Measurements from ENCODE around the gene PTPRD.

The PTPRD gene

DNA sequence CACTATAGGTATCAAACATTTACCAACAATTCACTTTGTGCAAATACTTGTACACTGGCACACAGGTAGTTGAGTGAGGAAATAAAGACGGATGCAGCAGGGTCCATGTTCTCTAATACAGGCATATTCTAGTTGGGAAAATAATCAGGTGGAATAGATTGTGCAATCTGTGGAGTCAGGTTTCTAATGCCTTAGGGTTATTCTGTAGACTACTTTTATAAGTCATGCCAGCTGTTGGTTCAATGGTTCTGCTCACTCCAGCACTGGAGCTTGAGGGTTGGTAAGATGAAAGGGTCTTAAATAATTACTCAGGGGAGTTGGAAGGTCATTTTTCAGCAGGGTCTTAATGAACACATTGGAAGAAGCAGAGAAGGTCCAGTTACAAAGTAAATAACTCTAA is 2123.0 kb downstream of the PTPRD start:
- no peaks in the 10 kb centered on the region for H3K27me3 ChIP-seq (replicated peaks; ENCODE audit: control insufficient read depth, insufficient read depth, low read length)
- no peak for DNase-seq (ENCODE audit: low read depth)
- H3K4me1 ChIP-seq (ENCODE audit: control insufficient read depth, insufficient read depth, low read length), result no peaks in the 10 kb centered on the region
- H3K9me3 ChIP-seq (ENCODE audit: control insufficient read depth, low read length), result no peaks in the 10 kb centered on the region
- H3K4me3 ChIP-seq (ENCODE audit: low read length), result no peak overlapping the region
- no peak overlapping the region for H3K9ac ChIP-seq (ENCODE audit: low read length)
- peaks cover 7% of the 10 kb centered on the region for H3K36me3 ChIP-seq (ENCODE audit: control insufficient read depth, insufficient read depth, low read length, severe bottlenecking)

DNA sequence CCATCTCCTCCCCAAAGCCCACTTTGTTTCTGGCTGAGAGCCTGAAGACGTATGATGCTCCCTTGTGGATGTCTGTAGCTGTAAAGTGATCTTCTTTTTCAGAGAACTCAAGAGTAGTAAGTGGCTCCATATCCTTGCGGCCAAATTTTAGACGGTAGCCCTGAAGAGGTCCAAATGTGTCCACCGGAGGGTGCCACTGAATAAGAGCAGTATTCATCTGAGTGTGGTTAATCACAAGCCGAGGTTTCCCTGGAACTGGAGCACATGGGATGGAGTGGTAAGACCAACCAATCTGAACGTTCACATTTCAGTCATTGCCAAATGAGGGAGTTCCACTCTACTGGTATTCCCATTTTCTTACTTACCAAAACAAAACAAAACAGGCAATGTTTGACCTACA is 2126.7 kb downstream of the PTPRD start:
- Histone ChIP-seq H3K9ac (ENCODE audit: low read length) (no peak overlapping the region), H3K4me3 (ENCODE audit: low read length) (no peak overlapping the region), H3K36me3 (ENCODE audit: control insufficient read depth, insufficient read depth, low read length, severe bottlenecking) (peaks cover 13% of the 10 kb centered on the region), H3K4me1 (ENCODE audit: control insufficient read depth, insufficient read depth, low read length) (no peaks in the 10 kb centered on the region), H3K9me3 (ENCODE audit: control insufficient read depth, low read length) (no peaks in the 10 kb centered on the region), H3K27me3 (replicated peaks; ENCODE audit: control insufficient read depth, insufficient read depth, low read length) (no peaks in the 10 kb centered on the region)
- no peak for DNase-seq (ENCODE audit: low read depth)

DNA sequence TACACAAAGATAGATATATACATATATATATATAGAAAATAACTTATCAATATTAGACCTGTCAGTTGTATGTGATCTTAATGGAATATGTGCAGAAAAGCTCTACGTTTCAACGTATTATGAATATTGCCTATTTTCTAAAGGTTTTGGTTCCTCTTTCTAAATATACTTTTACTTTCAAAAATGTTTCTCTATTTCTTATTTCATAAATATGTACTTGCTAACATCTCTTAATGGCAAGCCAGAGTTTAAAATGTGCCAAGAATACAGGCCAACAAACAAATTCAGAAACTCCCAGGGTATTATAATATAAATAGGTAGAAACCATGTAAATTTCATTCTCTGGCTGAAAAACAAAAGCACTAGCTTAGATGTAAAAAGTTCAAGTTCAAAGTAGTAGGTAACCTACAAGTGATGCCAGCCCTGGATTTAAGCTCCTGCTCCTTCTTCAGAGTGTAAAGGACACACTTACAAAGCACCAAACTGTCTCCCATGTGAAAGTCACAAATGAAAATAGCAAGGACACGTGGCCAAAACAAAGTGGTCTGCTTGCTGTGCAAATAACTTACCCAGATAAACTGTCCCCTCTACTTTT is 2128.1 kb downstream of the PTPRD start:
- H3K9me3 ChIP-seq (ENCODE audit: control insufficient read depth, low read length), result no peaks in the 10 kb centered on the region
- peaks cover 13% of the 10 kb centered on the region for H3K36me3 ChIP-seq (ENCODE audit: control insufficient read depth, insufficient read depth, low read length, severe bottlenecking)
- DNase-seq (ENCODE audit: low read depth), result no peak
- no peak overlapping the region for H3K4me3 ChIP-seq (ENCODE audit: low read length)
- H3K9ac ChIP-seq (ENCODE audit: low read length), result no peak overlapping the region
- H3K27me3 ChIP-seq (replicated peaks; ENCODE audit: control insufficient read depth, insufficient read depth, low read length), result no peaks in the 10 kb centered on the region
- H3K4me1 ChIP-seq (ENCODE audit: control insufficient read depth, insufficient read depth, low read length), result no peaks in the 10 kb centered on the region

DNA sequence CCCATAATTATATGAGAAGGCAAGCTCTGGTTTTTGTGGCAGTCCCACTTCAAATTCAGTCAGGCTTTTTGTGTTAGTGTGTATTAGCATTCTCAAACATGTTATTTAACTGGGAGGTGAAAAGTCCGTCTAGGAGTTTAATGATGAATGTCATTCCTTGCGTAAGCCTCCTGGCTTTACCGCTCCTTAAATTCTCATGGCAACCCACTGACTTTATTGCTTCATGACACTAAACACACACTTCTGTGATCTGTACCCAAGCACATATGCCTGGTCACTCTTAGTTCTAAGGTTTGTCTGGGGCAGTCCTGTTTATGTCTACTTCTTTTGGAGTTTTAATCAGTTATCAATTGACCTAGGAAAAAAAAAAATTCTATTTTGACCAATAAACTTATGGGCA is 2135.4 kb downstream of the PTPRD start:
- H3K9me3 ChIP-seq (ENCODE audit: control insufficient read depth, low read length), result no peaks in the 10 kb centered on the region
- no peaks in the 10 kb centered on the region for H3K36me3 ChIP-seq (ENCODE audit: control insufficient read depth, insufficient read depth, low read length, severe bottlenecking)
- no peak overlapping the region for H3K4me3 ChIP-seq (ENCODE audit: low read length)
- no peak for DNase-seq (ENCODE audit: low read depth)
- H3K27me3 ChIP-seq (replicated peaks; ENCODE audit: control insufficient read depth, insufficient read depth, low read length), result no peaks in the 10 kb centered on the region
- H3K9ac ChIP-seq (ENCODE audit: low read length), result no peak overlapping the region
- no peaks in the 10 kb centered on the region for H3K4me1 ChIP-seq (ENCODE audit: control insufficient read depth, insufficient read depth, low read length)

DNA sequence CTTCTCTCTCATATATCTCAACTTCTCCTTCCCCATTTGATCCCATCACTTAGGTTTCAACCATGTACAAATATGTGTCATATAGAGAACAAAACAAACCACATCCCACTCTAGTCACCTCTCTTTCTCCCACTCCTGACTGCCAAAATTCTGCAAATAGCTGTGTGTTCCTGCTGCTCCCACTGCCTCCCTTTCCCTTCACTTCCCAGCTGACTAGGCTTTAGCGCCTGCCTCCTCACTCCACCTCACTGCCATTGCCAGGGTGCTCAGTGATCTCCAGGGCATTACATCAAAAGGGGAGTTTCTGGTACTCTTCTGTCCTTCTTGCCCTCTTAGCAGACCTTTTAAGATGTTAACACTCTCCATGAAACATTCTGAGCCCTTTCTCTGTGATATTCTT is 2137.9 kb downstream of the PTPRD start:
- no peaks in the 10 kb centered on the region for H3K4me1 ChIP-seq (ENCODE audit: control insufficient read depth, insufficient read depth, low read length)
- no peak overlapping the region for H3K9ac ChIP-seq (ENCODE audit: low read length)
- no peak for DNase-seq (ENCODE audit: low read depth)
- no peaks in the 10 kb centered on the region for H3K27me3 ChIP-seq (replicated peaks; ENCODE audit: control insufficient read depth, insufficient read depth, low read length)
- no peaks in the 10 kb centered on the region for H3K9me3 ChIP-seq (ENCODE audit: control insufficient read depth, low read length)
- no peaks in the 10 kb centered on the region for H3K36me3 ChIP-seq (ENCODE audit: control insufficient read depth, insufficient read depth, low read length, severe bottlenecking)
- no peak overlapping the region for H3K4me3 ChIP-seq (ENCODE audit: low read length)

DNA sequence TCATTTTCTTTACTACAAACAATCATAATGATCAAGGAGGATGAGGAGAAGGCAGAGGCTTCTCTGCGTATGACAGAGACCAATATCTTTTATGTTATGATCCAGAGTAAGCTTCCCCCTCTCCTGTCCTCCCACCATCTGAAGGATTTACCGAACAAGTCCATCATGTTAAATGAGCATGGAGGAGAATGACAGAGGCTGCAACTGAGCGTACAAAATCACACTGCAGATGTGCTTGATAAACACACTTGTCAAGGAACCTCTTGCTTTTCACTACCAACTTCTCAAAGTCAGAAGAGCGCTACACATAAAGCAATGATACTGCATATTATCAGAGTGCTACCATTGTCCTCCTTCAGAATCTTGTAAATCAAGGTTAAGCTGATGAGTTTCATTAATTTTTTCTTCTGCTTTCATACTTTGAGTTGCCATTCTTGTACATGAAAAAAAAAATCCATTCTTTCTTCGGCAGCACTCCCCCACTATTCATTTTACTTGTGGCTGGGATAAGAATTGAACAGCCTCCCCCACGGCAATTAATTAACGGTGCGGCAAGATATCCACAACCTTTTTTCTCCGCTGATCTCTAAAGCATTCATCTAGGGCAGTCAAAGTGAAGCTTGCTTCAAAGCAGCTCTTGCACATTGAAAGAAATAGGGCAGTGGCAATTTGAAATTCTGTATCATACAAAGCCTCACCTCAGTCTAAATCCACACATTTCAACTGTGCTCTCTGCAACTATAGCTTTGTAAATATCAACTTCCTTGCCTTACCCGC is 2139.4 kb downstream of the PTPRD start:
- H3K9me3 ChIP-seq (ENCODE audit: control insufficient read depth, low read length), result no peaks in the 10 kb centered on the region
- no peaks in the 10 kb centered on the region for H3K27me3 ChIP-seq (replicated peaks; ENCODE audit: control insufficient read depth, insufficient read depth, low read length)
- H3K36me3 ChIP-seq (ENCODE audit: control insufficient read depth, insufficient read depth, low read length, severe bottlenecking), result no peaks in the 10 kb centered on the region
- no peak overlapping the region for H3K4me3 ChIP-seq (ENCODE audit: low read length)
- no peak overlapping the region for H3K9ac ChIP-seq (ENCODE audit: low read length)
- no peak for DNase-seq (ENCODE audit: low read depth)
- no peaks in the 10 kb centered on the region for H3K4me1 ChIP-seq (ENCODE audit: control insufficient read depth, insufficient read depth, low read length)

DNA sequence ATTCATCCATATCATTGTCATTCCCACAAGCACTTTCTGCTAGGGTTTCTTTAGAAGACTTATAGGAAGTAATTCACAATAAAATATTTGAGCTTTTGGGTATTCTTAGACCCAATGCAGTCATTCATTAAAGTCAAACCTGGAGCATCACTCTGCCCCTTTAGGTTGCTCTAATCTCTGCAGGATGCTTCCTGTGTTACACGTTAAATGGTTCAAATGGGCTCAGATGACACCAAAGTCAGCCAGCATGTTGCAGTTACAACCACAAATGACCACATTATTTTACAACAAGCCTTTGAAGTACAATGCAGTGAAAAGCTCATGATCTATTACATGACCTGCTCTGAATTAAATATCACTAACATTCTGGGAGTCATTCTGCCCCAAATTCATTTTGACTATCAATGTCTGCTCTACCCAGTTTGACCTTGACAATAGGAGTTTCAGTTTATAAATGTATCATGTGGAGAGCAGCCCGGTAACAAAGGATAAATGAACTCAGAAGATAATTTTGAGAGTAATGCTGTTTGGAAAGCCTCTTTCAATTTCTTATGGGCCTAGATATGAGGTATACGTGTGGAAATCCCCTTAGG is 2144.7 kb downstream of the PTPRD start:
- Histone ChIP-seq H3K36me3 (ENCODE audit: control insufficient read depth, insufficient read depth, low read length, severe bottlenecking) (peaks cover 3% of the 10 kb centered on the region), H3K9me3 (ENCODE audit: control insufficient read depth, low read length) (no peaks in the 10 kb centered on the region), H3K4me1 (ENCODE audit: control insufficient read depth, insufficient read depth, low read length) (no peaks in the 10 kb centered on the region), H3K9ac (ENCODE audit: low read length) (no peak overlapping the region), H3K4me3 (ENCODE audit: low read length) (no peak overlapping the region), H3K27me3 (replicated peaks; ENCODE audit: control insufficient read depth, insufficient read depth, low read length) (no peaks in the 10 kb centered on the region)
- no peak for DNase-seq (ENCODE audit: low read depth)

DNA sequence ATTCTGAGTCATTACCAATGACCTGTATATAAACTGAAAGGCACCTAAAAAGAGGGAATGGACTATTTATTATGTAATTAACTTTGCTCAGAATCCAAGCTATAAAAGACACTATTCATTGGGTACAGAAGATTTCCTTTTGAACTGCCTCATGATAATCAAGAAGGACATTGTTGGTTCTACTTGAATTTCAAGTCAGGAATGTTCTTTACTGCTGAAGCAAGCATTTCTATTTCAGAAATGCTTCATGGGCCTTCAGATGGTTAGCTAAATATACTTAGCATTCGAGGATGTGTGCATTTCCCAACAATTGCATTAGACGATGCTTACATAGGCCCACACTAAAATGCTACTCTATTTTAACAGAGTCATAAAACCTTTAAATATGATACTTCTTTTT is 2155.0 kb downstream of the PTPRD start:
- H3K9me3 ChIP-seq (ENCODE audit: control insufficient read depth, low read length), result no peaks in the 10 kb centered on the region
- peaks cover 11% of the 10 kb centered on the region for H3K4me1 ChIP-seq (ENCODE audit: control insufficient read depth, insufficient read depth, low read length)
- DNase-seq (ENCODE audit: low read depth), result no peak
- H3K36me3 ChIP-seq (ENCODE audit: control insufficient read depth, insufficient read depth, low read length, severe bottlenecking), result no peaks in the 10 kb centered on the region
- no peak overlapping the region for H3K9ac ChIP-seq (ENCODE audit: low read length)
- H3K27me3 ChIP-seq (replicated peaks; ENCODE audit: control insufficient read depth, insufficient read depth, low read length), result no peaks in the 10 kb centered on the region
- H3K4me3 ChIP-seq (ENCODE audit: low read length), result no peak overlapping the region

DNA sequence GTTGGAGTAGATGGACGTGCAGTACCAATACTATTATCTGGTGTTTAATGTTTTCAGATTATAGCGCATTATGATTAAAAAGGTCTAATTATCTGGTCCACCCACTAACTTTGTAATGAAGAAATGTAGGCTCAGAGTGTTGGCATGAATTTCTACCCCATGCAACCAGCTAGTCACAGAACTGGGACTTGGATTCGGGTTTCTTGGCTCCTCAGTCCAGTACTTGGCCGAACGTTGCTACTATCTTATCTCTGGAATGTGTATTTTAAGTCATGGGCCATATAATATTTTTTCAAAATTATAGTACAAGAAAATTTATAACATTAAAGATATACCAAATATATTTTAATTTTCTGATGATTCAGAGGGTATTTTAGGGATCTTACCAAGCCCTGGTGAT is 2155.7 kb downstream of the PTPRD start:
- Histone ChIP-seq H3K9ac (ENCODE audit: low read length) (no peak overlapping the region), H3K27me3 (replicated peaks; ENCODE audit: control insufficient read depth, insufficient read depth, low read length) (no peaks in the 10 kb centered on the region), H3K9me3 (ENCODE audit: control insufficient read depth, low read length) (no peaks in the 10 kb centered on the region), H3K36me3 (ENCODE audit: control insufficient read depth, insufficient read depth, low read length, severe bottlenecking) (no peaks in the 10 kb centered on the region), H3K4me1 (ENCODE audit: control insufficient read depth, insufficient read depth, low read length) (peaks cover 11% of the 10 kb centered on the region), H3K4me3 (ENCODE audit: low read length) (no peak overlapping the region)
- DNase-seq (ENCODE audit: low read depth), result no peak

DNA sequence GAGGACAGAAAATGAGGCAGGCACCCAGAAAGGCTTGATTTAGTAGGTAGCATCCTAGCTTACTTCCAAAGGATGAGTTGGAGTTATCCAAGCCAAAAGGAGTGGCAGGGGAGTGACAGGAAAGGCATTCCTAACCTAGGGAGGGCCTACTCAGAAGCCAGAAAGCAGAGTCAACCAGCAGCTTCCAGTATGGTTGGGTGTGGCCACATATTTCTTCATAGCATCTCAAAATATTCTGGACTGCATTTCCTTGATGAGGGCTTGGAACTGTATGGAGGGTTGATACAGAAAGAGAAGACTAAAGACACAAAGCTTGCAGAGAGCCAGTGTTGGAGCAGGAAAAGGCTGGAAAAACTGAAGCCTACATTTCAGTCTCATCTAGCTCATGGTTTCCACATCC is 2156.5 kb downstream of the PTPRD start:
- Histone ChIP-seq H3K9me3 (ENCODE audit: control insufficient read depth, low read length) (no peaks in the 10 kb centered on the region), H3K9ac (ENCODE audit: low read length) (no peak overlapping the region), H3K36me3 (ENCODE audit: control insufficient read depth, insufficient read depth, low read length, severe bottlenecking) (no peaks in the 10 kb centered on the region), H3K4me3 (ENCODE audit: low read length) (no peak overlapping the region), H3K4me1 (ENCODE audit: control insufficient read depth, insufficient read depth, low read length) (peaks cover 11% of the 10 kb centered on the region), H3K27me3 (replicated peaks; ENCODE audit: control insufficient read depth, insufficient read depth, low read length) (no peaks in the 10 kb centered on the region)
- no peak for DNase-seq (ENCODE audit: low read depth)

DNA sequence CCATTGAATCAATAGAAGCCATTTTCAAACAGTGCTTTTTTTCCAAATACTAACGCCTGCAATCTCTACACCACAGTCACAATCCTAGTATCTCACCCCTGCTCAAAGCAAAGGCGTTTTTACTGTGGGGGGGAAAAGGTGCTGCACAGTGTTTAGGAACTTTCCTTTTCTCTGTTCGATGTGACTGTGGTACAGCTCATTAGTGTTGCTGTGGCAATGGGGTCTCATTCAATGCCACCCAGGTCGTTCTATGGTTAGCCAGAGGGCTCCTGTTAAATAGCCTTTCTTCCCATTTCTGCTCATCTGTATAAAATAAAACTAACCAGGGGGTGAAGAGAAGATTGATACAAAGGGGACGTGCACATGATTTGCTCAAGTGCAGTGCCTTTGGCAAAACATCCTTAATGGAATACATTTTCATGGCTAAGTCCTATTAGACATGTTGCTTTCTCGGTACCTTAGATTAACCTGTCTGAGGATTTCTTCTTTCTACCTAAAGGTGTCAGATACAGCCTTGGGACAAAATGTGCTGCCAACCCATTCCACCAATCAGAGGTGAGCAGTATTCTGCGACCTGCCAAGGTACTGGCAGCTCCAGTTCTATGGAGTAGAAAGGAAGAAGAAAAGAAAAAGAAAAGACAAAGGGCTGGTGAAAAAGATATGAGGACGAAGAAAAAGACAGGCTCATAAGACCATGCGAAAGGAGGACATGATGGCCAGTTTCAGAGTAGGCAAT is 2161.8 kb downstream of the PTPRD start:
- Histone ChIP-seq H3K4me1 (ENCODE audit: control insufficient read depth, insufficient read depth, low read length) (no peaks in the 10 kb centered on the region), H3K36me3 (ENCODE audit: control insufficient read depth, insufficient read depth, low read length, severe bottlenecking) (peaks cover 4% of the 10 kb centered on the region), H3K4me3 (ENCODE audit: low read length) (no peak overlapping the region), H3K27me3 (replicated peaks; ENCODE audit: control insufficient read depth, insufficient read depth, low read length) (no peaks in the 10 kb centered on the region), H3K9me3 (ENCODE audit: control insufficient read depth, low read length) (no peaks in the 10 kb centered on the region), H3K9ac (ENCODE audit: low read length) (no peak overlapping the region)
- DNase-seq (ENCODE audit: low read depth), result no peak
